KG1 (cell line): Measurements from ENCODE around the gene PTPN5.
"Not testable (repeated sequence)": the region's sequence is repeated elsewhere in the genome, so short reads cannot be mapped to it uniquely, and the experiment has no call there.

Source experiments
- DNase-seq: peaks from one replicate; lab custom pipeline; 2025; lab: John Stamatoyannopoulos, UW

Gene PTPN5

GRCh38 chr11:18791207-18791968, at the start of gene PTPN5:
PTPN5 (minus strand) TSS chr11:18791798; CDS start chr11:18771958, 19,840 bp downstream.
- DNase-seq: no peak

GRCh38 chr11:18836417-18836816, 44.8 kb upstream of the PTPN5 start:
- DNase-seq: no peak

GRCh38 chr11:18834754-18835466, 43.3 kb upstream of the PTPN5 start:
- DNase-seq: no peak

GRCh38 chr11:18820160-18820559, 28.6 kb upstream of the PTPN5 start:
- not testable (repeated sequence) for DNase-seq

- DNase-seq: no peak
These were observed 12.8 kb upstream of the PTPN5 start for GRCh38 chr11:18804199-18804999.

GRCh38 chr11:18802381-18803257, 11.0 kb upstream of the PTPN5 start:
- no peak for DNase-seq

- no peak for DNase-seq
These were observed 7.3 kb upstream of the PTPN5 start for GRCh38 chr11:18798799-18799469.

- DNase-seq: no peak
These were observed 3.4 kb upstream of the PTPN5 start for GRCh38 chr11:18794956-18795355.

GRCh38 chr11:18792827-18793226, 1.2 kb upstream of the PTPN5 start:
- DNase-seq: no peak

- no peak for DNase-seq
These were observed 501 bp upstream of the PTPN5 start for GRCh38 chr11:18791969-18792628.

GRCh38 chr11:18790883-18791206, 753 bp downstream of the PTPN5 start:
- no peak for DNase-seq

- no peak for DNase-seq
These were observed 1.7 kb downstream of the PTPN5 start for GRCh38 chr11:18789942-18790341.

GRCh38 chr11:18785411-18785810, 6.2 kb downstream of the PTPN5 start:
- no peak for DNase-seq

- DNase-seq: no peak
These were observed 10.7 kb downstream of the PTPN5 start for GRCh38 chr11:18780896-18781295.

- DNase-seq: no peak
These were observed 11.3 kb downstream of the PTPN5 start for GRCh38 chr11:18780329-18780728.

- no peak for DNase-seq
These were observed 13.1 kb downstream of the PTPN5 start for GRCh38 chr11:18778468-18778867.

- DNase-seq: no peak
These were observed 15.3 kb downstream of the PTPN5 start for GRCh38 chr11:18776324-18776723.

- no peak for DNase-seq
These were observed 15.9 kb downstream of the PTPN5 start for GRCh38 chr11:18775492-18776292.

GRCh38 chr11:18774801-18775200, 16.8 kb downstream of the PTPN5 start:
- no peak for DNase-seq

- DNase-seq: no peak
These were observed 17.9 kb downstream of the PTPN5 start for GRCh38 chr11:18773681-18774080.
